GM04503 (cell line): ENCODE data around the gene PPM1L.

Source experiments
- DNase-seq: peaks from one replicate; pipeline ENCODE4 v3.0.0-alpha.2; 2012; ENCODE audit warnings: low read depth

PPM1L gene

GRCh38 chr3:161043336-161044035 is 287.5 kb downstream of the PPM1L start:
- DNase-seq = no peak

- DNase-seq = no peak
These were observed 293.7 kb downstream of the PPM1L start for GRCh38 chr3:161049683-161050248.

GRCh38 chr3:161050935-161051334 is 294.9 kb downstream of the PPM1L start:
- no peak for DNase-seq

GRCh38 chr3:161051856-161052255 is 295.8 kb downstream of the PPM1L start:
- DNase-seq = no peak

- no peak for DNase-seq
These were observed 299.0 kb downstream of the PPM1L start for GRCh38 chr3:161054860-161055604.

GRCh38 chr3:161064413-161064812 is 308.4 kb downstream of the PPM1L start:
- no peak for DNase-seq

GRCh38 chr3:161066930-161067329 is 310.9 kb downstream of the PPM1L start:
- no peak for DNase-seq

GRCh38 chr3:161067335-161067734 is 311.3 kb downstream of the PPM1L start:
- DNase-seq = no peak

GRCh38 chr3:161069511-161070251 is 313.6 kb downstream of the PPM1L start:
- peak; percentile 20 for DNase-seq

GRCh38 chr3:161070252-161070930 is 314.4 kb downstream of the PPM1L start:
- no peak for DNase-seq

GRCh38 chr3:161070980-161071663 is 315.1 kb downstream of the PPM1L start:
- DNase-seq = no peak

- no peak for DNase-seq
These were observed 316.2 kb downstream of the PPM1L start for GRCh38 chr3:161072211-161072621.

GRCh38 chr3:161072751-161073150 is 316.7 kb downstream of the PPM1L start:
- no peak for DNase-seq

GRCh38 chr3:161073181-161073580 is 317.1 kb downstream of the PPM1L start:
- no peak for DNase-seq

GRCh38 chr3:161081633-161082032 is 325.6 kb downstream of the PPM1L start:
- no peak for DNase-seq

GRCh38 chr3:161082063-161082462 is 326.0 kb downstream of the PPM1L start:
- DNase-seq = no peak

- no peak for DNase-seq
These were observed 327.1 kb downstream of the PPM1L start for GRCh38 chr3:161083131-161083530.

- no peak for DNase-seq
These were observed 328.2 kb downstream of the PPM1L start for GRCh38 chr3:161084277-161084676.

- no peak for DNase-seq
These were observed 337.9 kb downstream of the PPM1L start for GRCh38 chr3:161093895-161094294.

- no peak for DNase-seq
These were observed 340.8 kb downstream of the PPM1L start for GRCh38 chr3:161096771-161097367.

- no peak for DNase-seq
These were observed 345.0 kb downstream of the PPM1L start for GRCh38 chr3:161100994-161101393.
